Mononuclear cell (primary cell): ENCODE data around the gene CLEC1A. TPM values are rescaled to one million over a fixed set of nuclear protein-coding genes. Genes with fewer than 3 reads are reported as not detected.

Experiments used
- H3K27me3 ChIP-seq: 2 replicates; pipeline ENCODE4 v1.6.0; 2011; ENCODE audit warnings: low read length, control low read depth; ENCODE audit not compliant: insufficient read depth
- H3K4me1 ChIP-seq: 2 replicates; pipeline ENCODE4 v1.5.1; 2011; ENCODE audit warnings: mild to moderate bottlenecking, low read length, control low read depth; ENCODE audit not compliant: insufficient read depth
- H3K4me3 ChIP-seq: 2 replicates; pipeline ENCODE4 v1.5.1; 2011; ENCODE audit warnings: mild to moderate bottlenecking, low read length, moderate library complexity
- H3K9me3 ChIP-seq: 2 replicates; pipeline ENCODE4 v1.5.1; 2011; ENCODE audit warnings: low read depth, mild to moderate bottlenecking, control low read depth, low read length
- total RNA-seq: library from RNA; depleted of rRNA; stranded (reverse); fragments of >200 nt; gene quantifications from one replicate; pipeline ENCODE4 v1.2.3, GENCODE V29; 2012

The CLEC1A gene
- total RNA-seq, 1 donor, result 0.10 TPM

GRCh38 chr12:10084733-10085132 lies 14.1 kb downstream of the CLEC1A start:
- peaks cover 32% of the 10 kb centered on the region for H3K4me1 ChIP-seq
- no peaks in the 10 kb centered on the region for H3K27me3 ChIP-seq
- no peak overlapping the region for H3K4me3 ChIP-seq
- no peaks in the 10 kb centered on the region for H3K9me3 ChIP-seq

- no peaks in the 10 kb centered on the region for H3K27me3 ChIP-seq
- H3K4me3 ChIP-seq, result no peak overlapping the region
- no peaks in the 10 kb centered on the region for H3K9me3 ChIP-seq
- H3K4me1 ChIP-seq, result peaks cover 25% of the 10 kb centered on the region
Measured at GRCh38 chr12:10082117-10082874, 16.5 kb downstream of the CLEC1A start.

GRCh38 chr12:10075451-10075850 lies 23.3 kb downstream of the CLEC1A start:
- Histone ChIP-seq H3K4me3 (no peak overlapping the region), H3K4me1 (peaks cover 7% of the 10 kb centered on the region), H3K9me3 (no peaks in the 10 kb centered on the region), H3K27me3 (no peaks in the 10 kb centered on the region)

DNA sequence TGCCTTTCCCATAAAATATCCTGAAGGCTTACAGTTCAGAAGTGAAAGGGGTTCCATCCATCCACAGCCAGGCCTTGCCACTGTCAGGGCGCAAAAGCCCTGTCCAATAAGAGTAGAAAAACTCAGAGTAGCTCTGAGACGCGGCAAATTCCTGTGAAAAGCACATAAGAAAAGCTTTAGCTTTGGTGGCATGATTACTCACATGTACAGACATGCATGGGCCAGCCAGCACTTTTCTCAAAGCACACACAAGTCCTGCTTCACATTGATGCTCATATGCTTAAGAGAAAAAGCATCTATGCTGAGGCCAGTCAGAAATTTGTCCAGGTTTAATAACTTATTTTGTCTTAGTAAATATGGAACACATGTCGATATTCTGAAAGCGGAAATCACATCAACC lies 25.5 kb downstream of the CLEC1A start:
- H3K27me3 ChIP-seq, result no peaks in the 10 kb centered on the region
- H3K4me3 ChIP-seq, result no peak overlapping the region
- H3K9me3 ChIP-seq, result no peaks in the 10 kb centered on the region
- peaks cover 9% of the 10 kb centered on the region for H3K4me1 ChIP-seq

- peaks cover 19% of the 10 kb centered on the region for H3K4me1 ChIP-seq
- no peaks in the 10 kb centered on the region for H3K9me3 ChIP-seq
- no peak overlapping the region for H3K4me3 ChIP-seq
- no peaks in the 10 kb centered on the region for H3K27me3 ChIP-seq
Measured at GRCh38 chr12:10072131-10072530, 26.7 kb downstream of the CLEC1A start.

DNA sequence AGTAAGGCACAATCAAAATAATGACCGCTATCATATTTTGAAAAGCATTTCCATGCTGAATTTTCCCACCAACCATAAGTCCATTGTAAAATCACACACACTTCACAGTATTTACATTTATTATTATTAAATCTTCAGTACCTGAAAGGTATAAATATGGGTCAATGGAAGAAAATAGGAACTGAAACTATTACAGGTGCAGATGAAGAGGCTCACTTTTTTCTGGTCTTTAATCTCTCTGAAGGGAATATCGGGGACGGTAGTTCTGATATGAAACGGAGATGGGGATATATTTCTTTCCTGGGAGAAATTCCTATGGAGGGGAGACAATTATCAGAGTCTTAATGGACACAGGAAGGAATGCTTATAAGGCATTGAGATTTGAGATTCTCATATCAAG lies 28.4 kb downstream of the CLEC1A start:
- H3K4me3 ChIP-seq, result no peak overlapping the region
- H3K9me3 ChIP-seq, result no peaks in the 10 kb centered on the region

DNA sequence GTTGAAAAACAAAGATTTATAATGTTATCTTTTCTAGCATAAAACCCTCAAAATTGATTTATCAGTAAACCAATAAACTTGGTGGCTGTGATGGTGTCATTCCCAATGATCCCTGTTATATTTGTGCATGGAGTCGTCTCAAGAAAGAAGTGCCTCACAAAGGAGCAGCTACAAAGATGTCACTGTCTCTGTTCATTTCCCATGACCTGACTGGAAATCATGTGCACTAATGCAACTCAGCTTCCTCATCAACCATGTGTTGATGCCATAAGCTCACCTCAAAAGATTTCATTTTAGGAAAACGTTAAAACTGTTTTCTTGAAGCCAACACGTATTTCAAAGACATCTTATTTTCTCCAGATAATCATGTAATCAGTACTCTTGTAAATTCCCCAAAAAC lies 28.8 kb downstream of the CLEC1A start:
- H3K27me3 ChIP-seq, result no peaks in the 10 kb centered on the region
- H3K9me3 ChIP-seq, result no peaks in the 10 kb centered on the region
- no peak overlapping the region for H3K4me3 ChIP-seq
- peaks cover 28% of the 10 kb centered on the region for H3K4me1 ChIP-seq

More for the DNA sequence above, 28.4 kb downstream of the CLEC1A start:
- Histone ChIP-seq H3K27me3 (no peaks in the 10 kb centered on the region), H3K4me1 (peaks cover 24% of the 10 kb centered on the region)

DNA sequence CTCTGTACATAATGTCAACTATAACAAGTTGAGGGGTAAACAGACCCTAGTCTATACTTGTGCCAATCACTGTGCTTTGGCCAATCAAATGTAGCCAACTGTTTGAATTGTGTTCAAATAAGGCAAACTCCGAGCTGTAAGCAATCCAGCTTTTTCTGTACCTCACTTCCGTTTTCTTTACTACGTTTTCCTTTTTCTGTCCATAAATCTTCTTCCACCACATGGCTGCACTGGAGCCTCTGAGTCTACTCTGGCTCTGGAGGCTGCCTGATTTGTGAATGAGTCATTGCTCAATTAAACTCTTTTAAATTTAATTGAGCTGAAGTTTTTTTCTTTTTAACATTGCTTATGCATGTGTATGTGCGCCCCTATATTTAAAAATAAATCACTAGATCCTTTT lies 29.7 kb downstream of the CLEC1A start:
- no peaks in the 10 kb centered on the region for H3K27me3 ChIP-seq
- peaks cover 28% of the 10 kb centered on the region for H3K4me1 ChIP-seq
- H3K4me3 ChIP-seq, result no peak overlapping the region

DNA sequence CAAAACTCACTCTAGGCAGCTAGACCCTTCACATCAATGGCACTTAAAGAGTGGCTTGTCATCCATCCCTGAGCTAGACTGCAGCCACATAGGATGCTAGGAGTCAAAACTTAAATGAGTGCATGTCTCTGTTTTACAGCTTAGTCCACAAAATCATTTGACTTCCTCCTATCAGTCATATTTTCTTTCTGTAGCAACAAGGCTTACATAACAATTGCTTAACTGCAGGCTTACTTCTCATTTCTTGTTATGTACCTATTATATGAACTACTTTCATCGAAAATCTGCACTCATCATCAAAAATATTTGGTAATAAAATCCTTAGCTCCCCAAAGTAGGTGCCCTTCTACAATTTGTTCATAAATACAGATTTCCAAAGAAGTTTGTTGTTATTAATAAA lies 30.1 kb downstream of the CLEC1A start:
- H3K4me3 ChIP-seq, result no peak overlapping the region
- H3K27me3 ChIP-seq, result no peaks in the 10 kb centered on the region
- H3K9me3 ChIP-seq, result no peaks in the 10 kb centered on the region
- peaks cover 28% of the 10 kb centered on the region for H3K4me1 ChIP-seq

More for the DNA sequence above, 29.7 kb downstream of the CLEC1A start:
- H3K9me3 ChIP-seq, result no peaks in the 10 kb centered on the region

- Histone ChIP-seq H3K4me1 (peaks cover 28% of the 10 kb centered on the region), H3K27me3 (no peaks in the 10 kb centered on the region), H3K4me3 (no peak overlapping the region), H3K9me3 (no peaks in the 10 kb centered on the region)
Measured at GRCh38 chr12:10067942-10068341, 30.8 kb downstream of the CLEC1A start.

- Histone ChIP-seq H3K4me3 (no peak overlapping the region), H3K4me1 (peaks cover 28% of the 10 kb centered on the region), H3K27me3 (no peaks in the 10 kb centered on the region), H3K9me3 (no peaks in the 10 kb centered on the region)
Measured at GRCh38 chr12:10067264-10067663, 31.5 kb downstream of the CLEC1A start.

DNA sequence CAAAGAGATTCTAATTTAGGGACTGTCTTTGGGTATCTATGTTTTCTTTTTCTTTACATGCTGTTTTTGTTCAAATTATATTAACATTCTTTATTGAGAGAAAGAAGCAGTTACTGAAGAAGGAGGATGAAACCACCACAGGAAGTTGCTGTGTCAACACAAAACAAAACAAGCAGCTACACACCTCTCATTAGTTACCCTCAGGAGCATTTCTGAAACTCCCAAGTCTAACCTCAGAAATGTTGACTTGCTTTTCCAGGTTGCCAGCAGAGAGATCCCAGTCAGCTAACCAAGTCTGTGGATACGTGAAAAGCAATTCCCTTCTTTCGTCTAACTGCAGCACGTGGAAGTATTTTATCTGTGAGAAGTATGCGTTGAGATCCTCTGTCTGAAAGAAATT lies 33.5 kb downstream of the CLEC1A start:
- H3K9me3 ChIP-seq, result no peaks in the 10 kb centered on the region
- no peak overlapping the region for H3K4me3 ChIP-seq
- no peaks in the 10 kb centered on the region for H3K27me3 ChIP-seq

GRCh38 chr12:10058387-10058786 lies 40.4 kb downstream of the CLEC1A start:
- no peaks in the 10 kb centered on the region for H3K27me3 ChIP-seq
- no peaks in the 10 kb centered on the region for H3K4me1 ChIP-seq
- no peak overlapping the region for H3K4me3 ChIP-seq
- H3K9me3 ChIP-seq, result no peaks in the 10 kb centered on the region

More for the DNA sequence above, 33.5 kb downstream of the CLEC1A start:
- H3K4me1 ChIP-seq, result peaks cover 28% of the 10 kb centered on the region

DNA sequence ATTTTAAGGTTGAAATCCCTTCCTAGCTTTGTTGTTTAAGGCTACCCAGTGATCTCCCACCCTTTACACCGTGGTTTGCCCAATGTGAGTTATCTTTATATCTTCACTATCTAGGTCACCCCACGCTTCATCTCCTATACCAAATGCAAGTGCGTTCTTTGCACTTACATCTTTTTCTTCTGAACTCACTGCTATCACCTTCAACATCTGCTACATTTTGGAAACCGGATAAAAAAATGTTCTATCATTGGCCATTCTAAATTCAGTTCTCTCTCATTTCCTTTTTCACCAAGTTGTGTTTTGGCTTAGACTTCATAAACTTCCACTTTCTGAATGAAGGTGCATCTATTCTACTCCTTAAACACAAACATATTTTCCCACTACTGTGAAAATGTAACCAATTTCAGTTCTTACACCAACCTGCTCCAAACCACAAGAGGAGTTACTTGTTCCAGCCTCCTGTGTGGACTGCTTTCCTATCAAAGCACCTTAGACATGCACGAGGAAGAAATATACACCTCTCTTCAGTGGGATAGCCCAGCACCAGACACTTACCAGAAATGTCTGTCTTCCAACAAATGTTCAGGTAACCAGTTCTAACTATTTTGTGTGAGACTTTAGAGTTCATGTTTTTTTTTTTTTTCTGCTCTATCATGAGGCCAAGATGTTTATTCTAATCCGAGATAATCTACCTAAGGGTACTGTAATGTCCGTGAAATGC lies 46.4 kb downstream of the CLEC1A start:
- Histone ChIP-seq H3K4me1 (peaks cover 20% of the 10 kb centered on the region), H3K27me3 (no peaks in the 10 kb centered on the region), H3K4me3 (no peak overlapping the region), H3K9me3 (no peaks in the 10 kb centered on the region)

- no peak overlapping the region for H3K4me3 ChIP-seq
- H3K4me1 ChIP-seq, result peaks cover 20% of the 10 kb centered on the region
- H3K27me3 ChIP-seq, result no peaks in the 10 kb centered on the region
- H3K9me3 ChIP-seq, result no peaks in the 10 kb centered on the region
Measured at GRCh38 chr12:10048526-10048925, 50.3 kb downstream of the CLEC1A start.

DNA sequence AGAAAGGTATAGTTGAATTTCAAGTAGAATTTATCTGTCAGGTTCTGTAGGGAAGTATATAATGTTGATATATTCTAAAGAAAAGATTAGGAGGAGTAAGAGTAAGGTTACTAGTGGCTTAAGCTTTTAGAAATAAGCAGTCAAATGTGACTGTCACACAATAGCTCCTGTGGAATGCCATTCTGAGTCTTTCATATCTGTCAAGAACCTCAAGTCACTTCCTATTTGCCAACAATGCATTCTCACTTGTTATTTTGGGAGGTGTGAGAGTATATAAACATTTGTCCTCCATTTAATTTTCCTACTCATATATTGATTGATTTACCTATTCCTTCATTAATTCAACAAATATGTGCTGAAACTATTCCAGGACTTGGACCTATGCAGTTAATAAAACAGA lies 56.6 kb downstream of the CLEC1A start:
- Histone ChIP-seq H3K9me3 (no peaks in the 10 kb centered on the region), H3K4me1 (peaks cover 3% of the 10 kb centered on the region), H3K27me3 (no peaks in the 10 kb centered on the region), H3K4me3 (no peak overlapping the region)
